Lung (tissue), 12 donors: ENCODE data around the gene GAN. TPM values are rescaled to one million over a fixed set of nuclear protein-coding genes. Genes with fewer than 3 reads are reported as not detected.
A peak's percentile ranks its signal among the peaks of the same experiment; 100 is the strongest.

Experiments
- ATAC-seq: fragments of 200-7000 bp; cut with Tn5 transposase; one replicate; pipeline ENCODE4 v1.9.1; 2020; ENCODE audit warnings: moderate number of reproducible peaks; ENCODE audit not compliant: insufficient read depth, low FRiP score
- DNase-seq, 3 donors: peaks; one replicate each; pipeline ENCODE4 v3.0.0-alpha.2; 2013 to 2017
- H3K27ac ChIP-seq, 2 donors: one replicate each; pipeline ENCODE4 v1.5.1; 2013; ENCODE audit warnings: mild to moderate bottlenecking in 2 of 2, moderate library complexity in 2 of 2, control low read depth in 1 of 2, inconsistent platforms in 1 of 2, low read depth in 1 of 2, low read length in 1 of 2
- H3K27me3 ChIP-seq, 3 donors: one replicate each; pipeline ENCODE4 v1.5.1; 2013; ENCODE audit warnings: low read length in 2 of 3; ENCODE audit not compliant: control insufficient read depth in 3 of 3, insufficient read depth in 3 of 3
- H3K36me3 ChIP-seq, 4 donors: one replicate each; pipeline ENCODE4 v1.5.1; 2013; ENCODE audit warnings: low read length in 4 of 4, mild to moderate bottlenecking in 1 of 4, moderate library complexity in 1 of 4; ENCODE audit not compliant: control insufficient read depth in 4 of 4, insufficient read depth in 4 of 4
- H3K4me1 ChIP-seq, 5 donors: one replicate each; pipeline ENCODE4 v1.5.1; 2013; ENCODE audit warnings: low read length in 5 of 5, mild to moderate bottlenecking in 2 of 5, moderate library complexity in 1 of 5; ENCODE audit not compliant: control insufficient read depth in 5 of 5, insufficient read depth in 5 of 5
- H3K4me3 ChIP-seq: one replicate; pipeline ENCODE4 v1.5.1; 2013; ENCODE audit warnings: mild to moderate bottlenecking, control low read depth, moderate library complexity
- H3K9ac ChIP-seq, 2 donors: one replicate each; pipeline ENCODE4 v1.5.1; 2013; ENCODE audit warnings: low read length in 2 of 2, control low read depth in 1 of 2; ENCODE audit not compliant: insufficient read depth in 1 of 2
- H3K9me3 ChIP-seq, 4 donors: one replicate each; pipeline ENCODE4 v1.5.1; 2013; ENCODE audit warnings: low read length in 3 of 4, mild to moderate bottlenecking in 1 of 4, moderate library complexity in 1 of 4; ENCODE audit not compliant: control insufficient read depth in 4 of 4, insufficient read depth in 3 of 4
- CTCF ChIP-seq: IDR thresholded peaks from 2 replicates; pipeline ENCODE4 v1.5.1; 2012; ENCODE audit warnings: mild to moderate bottlenecking; ENCODE audit errors: control extremely low read depth, extremely low read depth
- WGBS, 2 donors: extraction: QIAGEN DNeasy Blood & Tissue Kit; methylation state at CpG; one replicate each; pipeline ENCODE4 v1.1.7; 2013; 5-methylcytosine and 5-hydroxymethylcytosine counted together
- polyA plus RNA-seq, 2 donors: library from polyadenylated mRNA; stranded (reverse); fragments of 200-250 nt; gene quantifications; one replicate each; pipeline ENCODE4 v1.2.1, GENCODE V29; 2013
- total RNA-seq, 2 donors: library from RNA; depleted of rRNA in 1 of 2; stranded (reverse); fragments of >200 nt in 1 of 2; gene quantifications; one replicate each; pipeline ENCODE4 v1.2.1, GENCODE V29; 2014 to 2021
- donor health status: control.
- donor health status: control.
- donor health status: Bipolar disorder and iron deficiency.
- donor health status: healthy.
- donor health status: DM: yes; HTN: yes; CAD: no.

The GAN gene
- total and polyA plus RNA-seq, 4 donors = 0.76 to 9.0 (median 4.4) TPM

DNA sequence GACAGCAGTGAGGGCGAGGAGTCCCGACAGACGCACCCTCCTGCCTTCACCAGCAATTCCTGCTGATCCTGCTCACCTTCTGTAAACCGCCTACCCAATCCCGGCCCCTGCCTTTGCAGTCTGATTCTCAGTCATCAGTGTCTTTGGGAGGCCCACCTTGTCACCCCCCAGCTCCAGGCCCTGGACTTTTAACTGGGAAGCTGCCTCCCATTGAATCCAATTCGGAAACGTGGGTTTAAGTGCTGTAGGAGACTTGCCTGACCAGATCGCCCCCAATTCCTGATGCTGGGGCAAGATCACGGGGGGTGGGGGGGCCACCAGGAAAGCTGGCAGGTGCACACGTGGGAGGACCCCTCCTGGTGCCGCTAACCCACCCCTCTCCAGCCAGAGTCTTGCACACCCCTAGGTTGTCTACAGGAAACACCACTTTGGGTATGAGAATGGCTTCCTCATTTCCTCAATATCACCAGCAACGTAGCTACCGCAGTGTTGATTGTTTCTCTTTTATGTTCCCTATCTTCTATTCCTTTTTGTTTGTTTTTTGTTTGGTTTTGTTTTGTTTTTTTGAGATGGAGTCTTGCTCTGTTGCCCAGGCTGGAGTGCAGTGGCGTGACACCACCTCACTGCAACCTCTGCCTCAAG lies 83.2 kb downstream of the GAN start:
- no peak overlapping the region for H3K4me3 ChIP-seq
- DNase-seq = no peak
- H3K36me3 ChIP-seq = no peaks in the 10 kb centered on the region
- no peaks in the 10 kb centered on the region for H3K27me3 ChIP-seq
- H3K27ac ChIP-seq = no peak overlapping the region
- TF ChIP-seq CTCF = no peak
- no peak overlapping the region for H3K9ac ChIP-seq
- no peak for ATAC-seq
- peaks cover 0 to 3% (median 0%) of the 10 kb centered on the region in 4 donors for H3K9me3 ChIP-seq
- peaks cover 0 to 4% (median 0%) of the 10 kb centered on the region in 5 donors for H3K4me1 ChIP-seq
- 60 to 74% methylated on average over 14 of the region's 14 CpGs for WGBS, 2 donors

- Histone ChIP-seq H3K9ac (no peak overlapping the region), H3K36me3 (no peaks in the 10 kb centered on the region), H3K27ac (no peak overlapping the region), H3K4me3 (no peak overlapping the region), H3K27me3 (no peaks in the 10 kb centered on the region), H3K9me3 (peaks cover 0 to 3% (median 0%) of the 10 kb centered on the region in 4 donors), H3K4me1 (peaks cover 0 to 5% (median 4%) of the 10 kb centered on the region in 5 donors)
- DNase-seq (no peak), ATAC-seq (no peak)
- 96 to 100% methylated on average over 1 of the region's 1 CpG for WGBS, 2 donors
- TF ChIP-seq CTCF = no peak
These were observed 85.1 kb downstream of the GAN start for GRCh38 chr16:81399909-81400308.

DNA sequence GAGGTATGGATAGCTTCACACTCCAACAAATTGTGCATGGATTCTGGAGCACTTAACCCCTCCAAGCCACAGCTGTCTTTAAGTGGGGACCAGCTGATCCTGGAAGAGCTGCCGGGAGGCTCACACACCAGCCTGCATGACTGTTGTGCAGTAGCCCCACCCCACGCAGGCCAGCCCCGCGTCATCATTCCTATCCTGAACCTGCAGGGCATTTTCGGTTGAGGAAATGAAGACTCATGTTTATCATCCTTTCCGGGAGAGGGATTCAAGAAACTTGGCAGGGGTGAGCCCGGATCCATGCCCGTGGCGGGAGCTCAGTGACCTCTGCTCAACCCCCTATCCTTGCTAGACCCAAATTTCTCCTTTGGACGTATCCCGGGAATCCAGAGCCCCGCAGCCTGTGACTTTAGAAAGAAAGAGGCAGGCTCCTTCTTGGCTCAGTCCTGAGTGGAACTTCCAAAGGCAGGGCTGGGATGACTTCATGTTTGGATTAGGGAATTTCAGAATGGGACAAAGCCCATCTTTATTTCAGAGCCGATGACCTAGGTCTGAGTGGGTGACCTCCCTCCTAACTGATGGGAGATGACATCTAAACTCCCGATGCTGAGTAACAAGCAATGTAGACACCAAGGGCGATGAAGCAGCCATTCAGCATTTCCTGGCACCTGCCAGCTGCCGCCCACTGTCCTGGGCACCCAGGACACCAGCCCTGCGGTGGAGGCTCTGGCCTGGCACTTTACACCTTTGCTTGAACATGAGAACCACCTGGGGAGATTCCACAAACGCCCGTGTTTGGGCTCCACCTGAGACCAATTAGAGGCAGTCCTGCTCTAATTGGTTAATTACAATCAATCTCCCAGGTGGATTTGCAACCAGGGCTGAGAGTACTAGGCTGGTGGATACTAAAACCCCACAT lies 86.5 kb downstream of the GAN start:
- no peak for TF ChIP-seq CTCF
- peaks cover 0 to 3% (median 0%) of the 10 kb centered on the region in 4 donors for H3K9me3 ChIP-seq
- 54 to 74% methylated on average over 19 of the region's 19 CpGs for WGBS, 2 donors
- peaks cover 0 to 4% (median 2%) of the 10 kb centered on the region in 5 donors for H3K4me1 ChIP-seq
- no peaks in the 10 kb centered on the region for H3K27me3 ChIP-seq
- ATAC-seq (no peak), DNase-seq (no peak)
- H3K9ac ChIP-seq = no peak overlapping the region
- no peaks in the 10 kb centered on the region for H3K36me3 ChIP-seq
- H3K27ac ChIP-seq = peak overlapping the region in 1 of 2 donors; percentile 21
- no peak overlapping the region for H3K4me3 ChIP-seq
